Measurements from ENCODE around the gene EPRS1.
"Not testable (repeated sequence)": the region's sequence is repeated elsewhere in the genome, so short reads cannot be mapped to it uniquely, and the experiment has no call there.

Gene EPRS1

DNA sequence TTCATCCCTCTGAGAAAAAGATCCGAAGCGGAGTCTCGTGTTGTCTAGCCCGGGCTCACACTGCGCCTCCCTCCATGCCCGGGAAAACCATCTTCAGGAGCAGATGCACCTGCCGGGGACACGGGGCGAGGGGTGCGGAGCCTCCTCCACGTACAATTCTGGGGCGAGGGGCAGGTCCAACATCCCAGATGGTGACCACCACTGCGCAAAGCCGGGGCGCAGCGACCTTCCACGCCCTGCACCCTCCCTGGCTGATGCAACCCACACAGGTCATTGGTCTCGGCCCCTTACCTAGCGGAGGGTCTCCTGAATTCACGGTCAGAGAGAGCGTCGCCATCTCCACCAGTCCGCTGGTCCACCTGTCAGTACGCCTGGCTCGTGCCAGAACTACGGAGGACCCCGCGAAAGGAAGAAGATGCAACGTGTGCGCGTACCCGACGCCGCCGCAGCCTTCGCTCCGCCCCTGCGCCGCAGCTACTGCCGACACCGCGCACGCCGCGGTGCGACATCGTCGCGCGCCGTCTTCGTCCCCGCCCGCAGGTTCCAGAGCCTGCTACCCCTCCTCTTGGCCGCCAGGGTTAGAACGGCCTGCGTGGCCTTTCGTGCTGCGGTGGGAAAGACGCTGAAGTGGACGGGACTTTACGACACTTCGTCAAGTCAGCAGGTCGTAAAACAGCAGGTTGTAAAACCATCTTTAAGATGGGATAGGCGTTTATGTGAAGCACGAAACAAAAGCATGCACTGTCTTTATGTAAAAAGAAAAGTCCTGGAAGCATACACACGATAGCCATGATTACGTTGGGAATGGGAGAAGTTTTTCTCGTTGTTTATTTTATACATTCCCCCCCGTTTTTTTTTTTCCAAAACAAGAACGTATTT, at the start of gene EPRS1:
Gene EPRS1, minus strand, starts transcription at position 454 of the 879 bp plus-strand sequence. Its CDS starts 117 bp downstream, at position 337.
- DNase-seq (ENCODE audit: low spot score) = peak; percentile 97

DNA sequence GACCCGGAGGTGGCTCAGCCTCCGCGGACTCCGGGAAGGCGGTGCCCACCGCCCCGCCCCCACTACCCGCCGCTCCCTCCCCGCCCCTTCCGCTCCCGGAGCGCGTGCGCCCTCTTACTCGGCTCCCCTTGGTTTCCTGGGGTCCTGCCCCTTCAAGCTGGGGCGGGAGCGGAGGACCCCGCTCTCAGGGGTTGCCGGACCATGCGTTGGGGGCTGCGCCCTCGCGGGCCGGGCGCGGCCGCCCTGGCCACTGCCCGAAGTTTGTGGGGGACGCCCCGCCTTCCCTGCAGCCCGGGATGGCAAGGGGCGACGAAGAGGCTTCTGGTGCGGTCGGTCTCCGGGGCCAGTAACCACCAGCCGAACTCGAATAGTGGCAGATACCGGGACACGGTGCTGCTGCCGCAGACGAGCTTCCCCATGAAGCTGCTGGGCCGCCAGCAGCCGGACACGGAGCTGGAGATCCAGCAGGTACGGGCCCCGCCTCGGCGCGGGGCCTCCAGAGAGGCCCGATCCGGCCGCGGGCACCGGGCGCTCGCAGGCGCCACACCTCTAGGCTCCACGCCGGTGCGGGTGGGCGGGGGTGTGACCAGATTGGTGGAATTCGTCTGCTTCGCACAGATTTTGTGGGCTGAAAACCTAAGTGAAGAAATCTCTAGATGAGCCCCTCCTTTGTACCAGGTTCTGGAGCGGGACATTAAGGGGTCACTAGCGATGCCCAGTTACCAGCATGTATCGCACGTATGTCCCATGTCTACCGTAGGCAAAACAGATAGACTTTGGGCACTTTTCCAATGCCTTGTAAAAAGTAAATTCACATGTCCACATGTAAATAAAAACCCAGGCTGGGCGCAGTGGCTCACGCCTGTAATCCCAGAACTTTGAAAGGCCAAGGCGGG, 48.0 kb upstream of the EPRS1 start, which contains the start of gene IARS2:
Gene IARS2, plus strand, starts transcription at position 117 of the 896 bp plus-strand sequence. Its CDS starts 85 bp downstream, at position 202.
- peak; percentile 88 for DNase-seq (ENCODE audit: low spot score)

DNA sequence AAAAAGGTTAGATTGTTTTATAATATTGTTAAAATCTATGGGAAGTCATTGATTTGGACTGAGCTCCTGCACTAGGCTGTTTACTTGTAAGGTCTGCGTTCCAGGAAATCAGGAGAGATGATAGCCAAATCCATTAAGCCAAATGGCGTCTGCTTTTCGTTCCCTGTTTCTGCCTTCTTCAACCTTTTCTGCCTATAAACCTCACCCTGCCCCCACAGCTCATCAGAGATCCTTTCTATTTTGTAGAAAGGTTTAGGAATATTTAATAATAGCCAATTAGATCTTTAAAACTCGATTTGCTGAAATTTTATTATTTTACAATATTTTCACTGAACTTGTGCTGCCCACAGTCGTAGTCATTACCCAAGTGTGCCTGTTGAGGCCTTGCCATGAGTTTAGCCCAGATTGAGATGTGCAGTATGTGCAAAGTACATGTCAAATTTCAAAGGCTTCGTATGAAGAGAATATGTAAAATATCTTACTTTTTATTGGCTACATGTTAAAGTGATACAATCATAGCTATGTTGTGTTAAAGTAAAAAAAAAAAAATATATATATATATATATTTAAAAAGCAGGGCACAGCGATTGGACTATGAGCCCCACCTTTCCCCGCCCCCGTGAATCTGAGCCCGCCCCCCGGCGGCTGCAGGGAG, 47.2 kb upstream of the EPRS1 start:
- DNase-seq (ENCODE audit: low spot score) = no peak

DNA sequence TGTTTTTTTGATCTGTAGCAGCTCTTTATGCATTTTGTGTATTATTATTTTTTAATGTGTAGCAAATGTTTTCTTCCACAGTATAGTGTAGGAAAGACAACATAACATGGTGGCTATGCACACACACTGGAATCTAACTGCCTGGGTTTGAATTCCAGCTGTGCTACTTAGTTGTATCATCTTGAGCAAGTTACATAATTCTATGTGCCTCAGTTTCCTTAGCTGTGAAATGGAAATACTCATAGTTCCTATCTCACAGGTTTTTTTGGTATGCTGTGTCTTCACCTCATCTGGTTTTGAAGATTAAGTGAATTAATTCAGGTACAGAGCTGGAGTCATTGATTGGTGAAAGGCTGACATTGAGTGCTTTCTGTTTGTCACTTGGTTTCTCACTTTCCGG, 46.4 kb upstream of the EPRS1 start:
- DNase-seq (ENCODE audit: low spot score) = no peak

DNA sequence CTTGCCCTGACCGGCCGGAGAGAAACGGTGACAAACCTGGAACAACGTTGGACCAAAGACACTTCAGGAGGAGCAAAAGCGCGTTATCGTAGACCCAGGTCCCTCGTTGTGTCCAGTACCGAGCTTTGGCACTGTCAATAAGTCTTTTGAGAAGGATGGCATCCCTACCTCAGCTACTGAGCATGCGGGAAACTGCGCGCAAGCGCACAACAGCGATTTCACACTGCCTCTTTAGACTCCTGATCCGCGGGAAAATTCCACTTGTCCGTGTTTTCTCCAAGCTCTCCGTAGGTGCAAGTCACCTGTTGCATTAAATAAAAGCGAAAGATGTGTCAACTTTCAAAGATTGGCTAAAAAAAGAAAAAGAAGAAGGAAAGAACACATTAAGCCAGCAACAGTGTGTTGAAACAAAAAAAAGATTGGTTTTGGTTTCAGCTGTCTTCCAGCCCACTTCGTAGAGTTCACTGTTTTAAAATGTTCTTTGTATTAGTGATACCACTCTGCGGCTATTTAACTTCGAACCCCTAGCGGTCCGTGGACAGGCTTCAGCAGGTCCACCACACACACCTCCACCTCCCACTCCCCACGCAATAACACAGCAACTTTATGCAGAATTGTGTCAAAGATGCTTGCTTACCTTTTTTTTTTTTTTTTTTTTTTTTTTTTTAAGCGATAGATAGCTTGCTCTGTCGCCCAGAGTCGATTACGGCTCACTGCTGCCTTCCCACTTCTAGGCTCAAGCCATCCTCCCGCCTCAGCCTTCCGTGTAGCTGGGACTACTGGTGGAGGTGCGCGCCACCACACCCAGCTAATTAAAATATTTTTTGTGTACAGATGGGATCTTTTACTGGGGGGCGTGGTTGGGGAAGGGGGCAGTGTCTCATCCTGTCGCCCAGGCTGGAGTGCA, 43.6 kb upstream of the EPRS1 start, which contains the start of gene BPNT1:
Gene BPNT1, minus strand, starts transcription at position 139 of the 907 bp plus-strand sequence. CDS start 9,942 bp downstream, outside the sequence.
- peak; percentile 99 for DNase-seq (ENCODE audit: low spot score)

DNA sequence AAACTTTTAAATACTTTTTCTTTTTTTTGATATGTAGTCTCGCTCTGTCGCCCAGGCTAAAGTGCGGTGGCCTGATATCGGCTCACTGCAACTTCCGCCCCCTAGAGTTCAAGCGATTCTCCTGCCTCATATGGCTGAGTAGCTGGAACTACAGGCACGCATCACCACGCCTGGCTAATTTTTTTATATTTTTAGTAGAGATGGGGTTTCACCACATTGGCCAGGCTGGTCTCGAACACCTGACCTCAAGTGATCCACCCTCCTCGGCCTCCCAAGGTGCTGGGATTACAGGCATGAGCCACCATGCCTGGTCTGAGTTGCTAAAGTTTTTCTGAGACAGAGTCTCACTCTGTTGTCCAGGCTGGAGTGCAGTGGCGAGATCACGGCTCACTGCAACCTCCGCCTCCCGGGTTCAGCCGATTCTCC, 40.0 kb upstream of the EPRS1 start:
- not testable (repeated sequence) for DNase-seq (ENCODE audit: low spot score)

DNA sequence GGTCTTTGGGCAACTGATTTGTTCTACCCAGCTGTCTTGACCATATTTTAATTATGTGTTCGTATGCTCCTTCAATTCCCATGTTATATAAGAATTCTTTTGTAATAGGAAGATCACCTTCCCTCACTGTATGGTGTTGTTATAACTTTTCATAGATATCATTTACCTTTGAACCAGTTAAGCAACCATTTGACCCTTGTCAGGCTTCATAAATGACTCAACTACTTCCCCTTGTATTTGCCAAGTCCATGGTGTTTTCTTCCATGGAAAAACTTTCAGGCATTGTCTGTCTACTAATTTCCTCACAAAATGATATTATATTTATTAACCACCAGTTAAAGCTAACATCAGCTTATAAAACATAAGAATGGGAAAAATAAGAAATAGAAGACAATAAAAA, 38.2 kb upstream of the EPRS1 start:
- no peak for DNase-seq (ENCODE audit: low spot score)

DNA sequence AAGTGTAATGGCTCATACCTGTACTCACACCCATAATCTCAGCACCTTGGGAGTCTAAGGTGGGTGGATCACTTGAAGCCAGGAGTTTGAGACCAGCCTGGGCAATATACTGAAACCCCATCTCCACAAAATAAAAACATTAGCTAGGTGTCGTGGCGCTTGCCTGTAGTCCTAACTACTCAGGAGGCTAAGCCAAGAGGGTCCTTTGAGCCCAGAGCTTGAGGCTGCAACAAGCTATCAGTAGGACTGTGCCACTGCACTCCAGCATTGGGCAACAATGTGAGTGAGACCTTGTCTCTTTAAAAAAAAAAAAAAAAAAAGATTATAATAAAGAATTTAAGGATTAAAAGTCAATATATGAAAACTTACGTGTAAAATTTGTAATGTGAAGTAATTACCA, 31.6 kb upstream of the EPRS1 start:
- no peak for DNase-seq (ENCODE audit: low spot score)

DNA sequence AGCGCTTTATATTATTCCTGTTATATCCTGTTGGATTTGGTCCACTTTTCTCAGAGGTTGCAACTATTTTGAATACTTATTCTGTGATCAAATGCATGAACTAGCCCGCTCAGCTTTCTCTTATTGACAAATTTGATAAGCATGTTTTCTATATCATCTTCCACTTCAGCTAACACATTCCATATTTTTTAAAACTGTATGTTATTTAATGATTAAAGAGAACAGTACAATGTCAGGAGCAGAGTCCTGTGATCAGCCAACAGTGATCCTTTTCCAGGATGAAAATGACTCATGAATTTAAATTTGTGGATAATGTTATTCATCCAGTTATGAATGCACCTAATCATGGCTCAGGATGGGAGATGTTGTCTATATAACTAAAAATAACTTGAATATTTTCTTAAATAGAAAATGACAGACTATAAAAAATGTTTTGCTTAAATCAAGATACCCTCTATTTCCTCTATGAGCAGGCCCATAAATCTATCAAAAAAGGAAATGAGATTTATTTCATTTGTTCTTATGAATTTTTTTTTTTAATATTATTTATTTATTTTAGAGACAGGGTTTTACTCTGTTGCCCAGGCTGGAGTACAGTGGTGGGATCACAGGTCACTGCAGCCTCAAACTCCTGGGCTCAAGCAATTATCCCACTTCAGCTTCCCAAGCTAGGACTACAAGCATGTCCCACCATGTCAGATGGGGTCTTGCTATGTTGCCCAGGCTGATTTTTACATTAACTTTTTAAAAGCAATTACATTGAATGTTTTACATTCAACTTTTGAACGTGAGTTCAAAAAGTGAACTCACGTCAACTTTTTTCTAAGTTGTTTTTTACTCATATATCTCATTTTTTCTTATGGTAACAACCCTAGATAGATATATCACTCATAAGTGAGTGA, 30.8 kb upstream of the EPRS1 start:
- peak; percentile 87 for DNase-seq (ENCODE audit: low spot score)

DNA sequence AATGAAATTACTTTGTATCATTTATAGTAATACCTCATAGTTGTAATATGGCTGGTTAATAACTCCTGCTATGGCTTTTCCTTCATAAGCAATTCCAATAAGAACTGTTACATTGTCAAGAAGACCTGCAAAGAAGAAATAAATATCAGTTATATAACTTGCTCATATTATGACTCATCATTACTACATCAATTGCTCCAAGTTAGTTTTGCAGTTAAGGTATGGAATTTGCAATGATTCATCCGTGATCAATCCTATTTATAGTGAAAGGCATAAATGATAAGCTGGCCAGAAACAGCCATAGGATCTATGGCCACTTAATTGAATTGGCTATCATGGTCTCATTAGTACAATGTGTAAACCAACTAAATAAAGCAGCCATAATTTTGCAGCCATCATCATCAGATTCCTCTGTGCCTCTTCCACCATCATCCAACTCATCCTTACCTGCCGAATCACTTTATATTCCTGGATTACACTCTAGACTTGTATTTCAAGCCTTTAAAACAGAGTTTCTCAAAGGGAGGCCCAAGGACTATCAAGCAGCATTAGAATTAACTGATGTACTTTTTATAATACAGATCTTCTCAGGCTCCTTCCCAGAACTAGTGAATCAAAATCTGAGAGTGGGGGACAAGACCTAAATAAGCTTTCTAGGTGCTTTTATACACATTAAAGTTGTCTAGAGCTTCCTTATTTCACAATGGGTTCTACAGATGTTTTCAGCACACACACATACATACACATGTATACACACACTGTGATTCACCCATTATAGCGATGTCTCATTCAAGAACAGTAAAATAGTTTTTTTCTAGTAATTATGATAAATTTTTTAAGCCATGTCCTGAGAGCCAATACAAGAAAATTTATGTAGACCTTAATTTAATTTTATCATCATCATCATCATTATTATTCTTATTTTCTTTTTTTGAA, 21.2 kb upstream of the EPRS1 start:
- DNase-seq (ENCODE audit: low spot score) = peak; percentile 29

DNA sequence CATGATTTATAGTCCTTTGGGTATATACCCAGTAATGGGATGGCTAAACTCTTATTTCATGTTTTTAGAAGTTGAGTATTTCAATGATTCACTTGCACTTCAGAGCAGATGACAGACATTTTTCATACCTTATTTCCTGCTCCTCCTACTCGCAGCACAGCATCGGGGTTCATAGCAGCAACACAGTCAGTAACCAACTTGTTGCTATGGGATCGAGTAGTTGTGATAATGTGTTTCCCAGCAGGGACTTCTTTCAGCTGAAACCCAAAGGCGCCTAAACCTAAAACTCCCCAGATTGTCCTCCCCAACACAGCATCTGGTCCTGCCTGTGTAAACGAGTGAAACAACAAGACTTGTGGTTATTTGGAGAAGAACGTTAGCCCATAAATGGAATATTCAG, 16.3 kb upstream of the EPRS1 start:
- DNase-seq (ENCODE audit: low spot score) = no peak

DNA sequence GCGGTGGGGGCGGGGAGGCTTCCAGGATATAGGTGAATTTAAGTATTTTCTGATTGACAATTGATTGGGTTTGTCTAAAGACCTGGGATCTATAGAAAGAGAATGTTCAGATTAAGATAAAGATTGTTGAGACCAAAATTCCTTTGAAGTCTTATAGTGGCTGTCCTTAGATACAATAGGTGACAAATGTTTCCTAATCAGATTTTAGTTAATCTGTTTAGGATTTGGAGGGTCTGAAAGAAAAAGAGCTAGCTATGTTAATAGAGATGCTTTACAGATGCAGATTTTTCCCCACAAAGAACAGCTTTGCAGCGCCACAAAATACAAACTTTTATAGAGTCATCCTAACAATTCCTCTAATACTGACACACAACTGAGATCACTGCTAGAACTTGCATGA, 14.6 kb upstream of the EPRS1 start:
- no peak for DNase-seq (ENCODE audit: low spot score)

DNA sequence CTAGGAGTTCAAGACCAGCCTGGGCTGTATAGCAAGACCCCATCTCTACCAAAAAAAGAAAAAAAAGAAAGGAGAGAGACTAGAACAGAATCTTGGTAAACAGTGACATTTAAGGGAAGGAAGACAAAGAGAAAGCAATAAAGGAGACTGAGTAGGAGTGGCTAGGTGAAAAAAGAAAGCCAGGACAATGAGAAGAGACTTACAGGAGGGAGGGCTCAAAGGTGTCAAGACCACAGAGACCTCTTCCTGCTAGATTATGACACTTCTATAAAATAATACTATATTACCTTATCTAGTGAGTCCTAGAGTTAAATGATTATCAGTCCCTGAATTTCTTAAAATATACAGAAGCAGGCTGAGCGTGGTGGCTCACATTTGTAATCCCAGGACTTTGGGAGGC, 10.1 kb upstream of the EPRS1 start:
- DNase-seq (ENCODE audit: low spot score) = no peak

DNA sequence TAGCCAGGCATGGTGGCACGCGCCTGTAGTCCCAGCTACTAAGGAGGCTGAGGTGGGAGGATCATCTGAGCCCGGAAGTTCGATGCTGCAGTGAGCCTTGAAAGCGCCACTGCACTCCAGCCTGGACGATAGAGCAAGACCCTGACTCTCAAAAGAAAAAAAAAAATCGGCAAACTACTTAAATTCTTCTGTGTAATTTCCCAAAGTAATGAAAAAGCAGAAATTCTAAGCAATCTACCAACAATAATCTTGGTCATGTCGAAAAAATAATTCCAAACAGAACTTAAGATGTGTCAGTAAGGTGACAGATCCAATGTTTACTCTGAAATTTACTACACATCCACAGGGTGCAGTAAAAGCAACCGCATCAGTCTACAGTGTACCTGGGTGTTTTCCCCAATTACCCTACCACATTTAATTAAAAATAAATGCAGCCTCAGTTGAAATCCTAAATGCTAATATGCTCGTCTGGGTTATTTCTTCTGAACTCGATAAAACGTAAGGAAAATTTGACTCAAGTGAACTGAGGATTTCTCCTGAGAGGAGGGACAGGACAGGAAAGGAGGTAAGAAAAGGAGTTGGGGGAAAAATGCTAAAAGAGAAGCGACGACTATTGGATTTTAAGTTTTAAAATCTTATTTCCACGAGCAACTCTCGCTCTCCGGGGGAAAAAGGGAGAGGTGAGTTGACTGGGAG, 801 bp downstream of the EPRS1 start:
- DNase-seq (ENCODE audit: low spot score) = no peak

DNA sequence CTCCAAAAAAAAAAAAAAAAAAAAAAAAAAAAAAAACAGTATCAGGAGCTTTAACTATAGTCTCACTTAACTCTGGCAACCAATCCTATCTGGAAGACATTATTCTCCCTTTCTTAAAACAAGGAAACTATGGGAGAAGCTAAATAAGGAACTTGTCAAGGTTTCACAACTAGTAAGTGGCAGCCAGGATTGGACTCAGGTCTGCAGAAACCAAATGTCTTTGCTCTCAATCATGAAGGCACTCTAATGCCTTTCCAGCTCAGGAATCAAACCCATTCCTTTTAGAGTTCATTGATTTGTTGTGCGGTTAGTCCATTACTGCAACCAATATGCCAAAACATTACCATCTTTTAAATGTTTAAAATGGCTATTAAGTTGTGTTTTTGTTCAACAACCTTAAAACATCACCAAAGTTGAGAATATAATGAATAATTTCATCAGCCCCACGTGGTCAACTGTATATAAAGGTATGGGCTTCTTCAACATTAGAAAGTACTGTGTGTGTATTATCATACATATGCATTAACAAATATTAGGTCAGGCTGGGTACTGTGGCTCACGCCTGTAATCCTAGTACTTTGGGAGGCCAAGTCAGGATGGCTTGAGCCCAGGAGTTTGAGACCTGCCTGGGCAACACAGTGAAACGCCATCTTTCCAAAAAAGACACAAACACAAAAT, 1.5 kb downstream of the EPRS1 start:
- DNase-seq (ENCODE audit: low spot score) = no peak

DNA sequence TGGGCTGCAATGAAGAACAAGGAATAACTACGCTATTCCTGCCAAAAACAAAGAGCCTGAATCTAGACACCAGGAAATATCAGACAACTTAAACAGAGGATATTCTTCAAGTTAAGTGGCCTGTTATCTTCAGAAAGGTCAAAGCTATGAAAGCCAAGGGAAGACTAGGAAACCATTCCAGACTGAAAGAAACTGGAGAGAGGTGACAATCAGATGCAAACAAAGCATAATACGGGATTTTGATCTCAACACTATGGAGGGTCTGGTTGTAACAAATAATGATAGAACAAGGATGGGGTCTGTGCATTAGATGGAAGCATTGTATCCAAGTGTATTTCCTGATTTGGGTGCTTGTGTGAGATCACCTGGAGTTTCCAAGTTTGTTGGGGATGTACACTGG, 2.7 kb downstream of the EPRS1 start:
- DNase-seq (ENCODE audit: low spot score) = no peak

DNA sequence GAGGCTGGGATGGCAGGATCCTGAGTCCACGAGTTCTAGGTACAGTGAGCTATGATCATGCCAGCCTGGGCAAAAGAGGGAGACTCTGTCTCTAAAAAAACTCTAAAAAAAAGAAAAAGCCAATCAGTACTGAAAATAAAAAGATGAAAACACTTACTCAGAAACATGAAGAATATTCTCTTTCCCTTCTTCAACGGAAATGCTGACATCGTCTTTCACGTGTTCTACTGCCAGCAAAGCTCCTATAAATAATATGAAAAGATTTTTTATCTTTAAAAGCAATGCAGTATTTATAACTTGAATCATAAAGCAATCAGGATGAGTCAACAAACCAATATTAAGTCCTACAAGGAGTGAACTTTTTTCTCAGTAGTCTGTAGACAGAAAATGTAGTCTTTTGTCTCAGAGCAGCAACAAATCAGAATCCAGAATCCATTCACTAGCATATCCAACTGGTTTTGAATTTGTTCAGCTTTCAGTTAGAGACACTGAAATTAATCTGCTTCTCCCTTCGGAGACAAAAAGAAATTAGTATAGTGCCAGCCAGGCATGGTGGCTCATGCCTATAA, 6.2 kb downstream of the EPRS1 start:
- DNase-seq (ENCODE audit: low spot score) = peak; percentile 50

Data from COLO829 (cell line).